Small intestine (tissue), 7 donors: ENCODE data around the gene PRDX2. TPM values are rescaled to one million over a fixed set of nuclear protein-coding genes. Genes with fewer than 3 reads are reported as not detected.

Experiments
- DNase-seq, 2 donors: peaks; one replicate each; pipeline versions ENCODE4 v3.0.0 to v3.0.0-alpha.2; 2013
- FAIRE-seq: peaks from 2 replicates; lab custom pipeline; 2012; peaks lifted over from hg19 to GRCh38; lab: Jason Lieb, UNC
- H3K27ac ChIP-seq, 3 donors: one replicate each; pipeline ENCODE4 v1.5.1; 2013; ENCODE audit warnings: low read length in 2 of 3, mild to moderate bottlenecking in 2 of 3, control low read depth in 1 of 3, inconsistent platforms in 1 of 3, low read depth in 1 of 3, moderate library complexity in 1 of 3
- H3K27me3 ChIP-seq, 3 donors: one replicate each; pipeline ENCODE4 v1.6.1; 2013; ENCODE audit warnings: low read length in 3 of 3, inconsistent platforms in 1 of 3; ENCODE audit not compliant: control insufficient read depth in 3 of 3, insufficient read depth in 3 of 3
- H3K36me3 ChIP-seq, 3 donors: one replicate each; pipeline ENCODE4 v1.6.1; 2013; ENCODE audit warnings: low read length in 3 of 3, inconsistent platforms in 1 of 3, low read depth in 1 of 3, mild to moderate bottlenecking in 1 of 3, moderate library complexity in 1 of 3; ENCODE audit not compliant: control insufficient read depth in 3 of 3, insufficient read depth in 2 of 3
- H3K4me1 ChIP-seq, 3 donors: one replicate each; pipeline ENCODE4 v1.6.1; 2013; ENCODE audit warnings: low read length in 2 of 3, inconsistent platforms in 1 of 3, low read depth in 1 of 3, mild to moderate bottlenecking in 1 of 3, moderate library complexity in 1 of 3; ENCODE audit not compliant: control insufficient read depth in 3 of 3, insufficient read depth in 2 of 3
- H3K4me3 ChIP-seq, 3 donors: one replicate each; pipeline ENCODE4 v1.5.1; 2013; ENCODE audit warnings: low read length in 3 of 3, control low read depth in 1 of 3, inconsistent platforms in 1 of 3, low read depth in 1 of 3, mild to moderate bottlenecking in 1 of 3, moderate library complexity in 1 of 3
- H3K9me3 ChIP-seq, 2 donors: one replicate each; pipeline ENCODE4 v1.6.1; 2013; ENCODE audit warnings: low read depth in 1 of 2, low read length in 1 of 2; ENCODE audit not compliant: control insufficient read depth in 2 of 2, insufficient read depth in 1 of 2
- WGBS, 3 donors: extraction: QIAGEN DNeasy Blood & Tissue Kit; methylation state at CpG; one replicate each; pipeline ENCODE4 v1.1.7; 2013; 5-methylcytosine and 5-hydroxymethylcytosine counted together
- polyA plus RNA-seq, 4 donors: library from polyadenylated mRNA; stranded (reverse) in 3 of 4; unstranded in 1 of 4; fragments of 200-250 nt in 3 of 4; fragments of 120-200 nt in 1 of 4; gene quantifications; one replicate each; pipeline versions ENCODE4 v1.2.1 to v1.2.3, GENCODE V29; 2013
- donor health status: healthy with polysubstance abuse.
- donor health status: control.
- donor health status: control.
- donor health status: Bipolar disorder and iron deficiency.
- donor health status: healthy.

The PRDX2 gene
- polyA plus RNA-seq, 4 donors = 285 to 523 (median 416) TPM

- H3K9me3 ChIP-seq = peaks cover 0 to 16% of the 10 kb centered on the region in 2 donors
- peaks cover 5 to 20% (median 11%) of the 10 kb centered on the region in 3 donors for H3K36me3 ChIP-seq
- DNase-seq = no peak
- WGBS, 3 donors = 27 to 51% (median 37%) methylated on average over 12 to 14 of the region's 14 CpGs
- no peak within 1 kb of the TSS for H3K4me3 ChIP-seq
- no peak for FAIRE-seq
- no peaks in the 10 kb centered on the region for H3K4me1 ChIP-seq
- H3K27ac ChIP-seq = no peak within 1 kb of the TSS
- H3K27me3 ChIP-seq = peaks cover 0 to 35% (median 3%) of the 10 kb centered on the region in 3 donors
Observed at GRCh38 chr19:12751635-12752034, 50.0 kb downstream of the PRDX2 start, which contains the start of gene BEST2. BEST2 (plus strand) TSS chr19:12751791; CDS start chr19:12752593, 802 bp downstream.

GRCh38 chr19:12750851-12751250 lies 50.7 kb downstream of the PRDX2 start:
- peaks cover 0 to 35% (median 3%) of the 10 kb centered on the region in 3 donors for H3K27me3 ChIP-seq
- peaks cover 5 to 28% (median 14%) of the 10 kb centered on the region in 3 donors for H3K36me3 ChIP-seq
- FAIRE-seq (no peak), DNase-seq (no peak)
- peaks cover 0 to 19% of the 10 kb centered on the region in 2 donors for H3K9me3 ChIP-seq
- H3K4me3 ChIP-seq = no peak overlapping the region
- H3K27ac ChIP-seq = no peak overlapping the region
- H3K4me1 ChIP-seq = no peaks in the 10 kb centered on the region
- 49 to 74% (median 58%) methylated on average over 9 of the region's 9 CpGs for WGBS, 3 donors

GRCh38 chr19:12749938-12750521 lies 51.6 kb downstream of the PRDX2 start:
- H3K4me1 ChIP-seq = no peaks in the 10 kb centered on the region
- peaks cover 0 to 19% of the 10 kb centered on the region in 2 donors for H3K9me3 ChIP-seq
- peaks cover 0 to 29% (median 3%) of the 10 kb centered on the region in 3 donors for H3K27me3 ChIP-seq
- H3K36me3 ChIP-seq = peaks cover 5 to 36% (median 20%) of the 10 kb centered on the region in 3 donors
- no peak overlapping the region for H3K4me3 ChIP-seq
- no peak for FAIRE-seq
- DNase-seq = peak in 1 of 2 donors; percentile 50
- no peak overlapping the region for H3K27ac ChIP-seq
- WGBS, 3 donors = 23 to 36% (median 28%) methylated on average over 18 to 24 of the region's 24 CpGs

GRCh38 chr19:12748489-12748888 lies 53.1 kb downstream of the PRDX2 start:
- H3K4me3 ChIP-seq = no peak overlapping the region
- WGBS, 3 donors = 71 to 83% (median 82%) methylated on average over 5 to 6 of the region's 6 CpGs
- FAIRE-seq = no peak

More at GRCh38 chr19:12748489-12748888, 53.1 kb downstream of the PRDX2 start:
- Histone ChIP-seq H3K27me3 (peaks cover 0 to 28% (median 3%) of the 10 kb centered on the region in 3 donors), H3K4me1 (no peaks in the 10 kb centered on the region), H3K27ac (no peak overlapping the region), H3K9me3 (peaks cover 0 to 19% of the 10 kb centered on the region in 2 donors), H3K36me3 (peaks cover 5 to 47% (median 24%) of the 10 kb centered on the region in 3 donors)
- no peak for DNase-seq

Other genes starting within 250 kb of the PRDX2 start
- 1 to 10 TPM in 2 of 4 donors, under 1 TPM in 1, not detected in 1; 0.45 to 3.0 (median 1.0) TPM for gene ZNF490, start 191.0 kb downstream of the PRDX2 start, polyA plus RNA-seq
- gene ZNF791, start 190.9 kb downstream of the PRDX2 start, polyA plus RNA-seq = 10 to 100 TPM in 1 of 4 donors, 1 to 10 TPM in 3; 4.7 to 17.7 (median 5.8) TPM
- gene MAN2B1, start 135.1 kb downstream of the PRDX2 start, polyA plus RNA-seq = 10 to 100 TPM; 42.7 to 64.8 (median 51.0) TPM
- 10 to 100 TPM; 10.9 to 23.8 (median 19.9) TPM for gene WDR83, start 135.0 kb downstream of the PRDX2 start, polyA plus RNA-seq
- gene DHPS, start 119.9 kb downstream of the PRDX2 start, polyA plus RNA-seq = 10 to 100 TPM; 61.5 to 96.9 (median 66.8) TPM
- gene GNG14, start 113.8 kb downstream of the PRDX2 start, polyA plus RNA-seq = not detected
- gene FBXW9, start 105.2 kb downstream of the PRDX2 start, polyA plus RNA-seq = 10 to 100 TPM in 1 of 4 donors, 1 to 10 TPM in 3; 4.5 to 11.8 (median 7.2) TPM
- gene TNPO2, start 77.9 kb downstream of the PRDX2 start, polyA plus RNA-seq = 10 to 100 TPM in 3 of 4 donors, 1 to 10 TPM in 1; 9.8 to 41.3 (median 19.7) TPM
- 100 to 1,000 TPM; 210 to 376 (median 282) TPM for gene TRIR, start 67.1 kb downstream of the PRDX2 start, polyA plus RNA-seq
- gene GET3, start 64.3 kb downstream of the PRDX2 start, polyA plus RNA-seq = 10 to 100 TPM; 62.1 to 85.4 (median 69.8) TPM
- 1 to 10 TPM in 1 of 4 donors, under 1 TPM in 2, not detected in 1; 0.10 to 3.4 (median 0.16) TPM for gene BEST2, start 50.0 kb downstream of the PRDX2 start, polyA plus RNA-seq
- gene HOOK2, start 26.2 kb downstream of the PRDX2 start, polyA plus RNA-seq = 100 to 1,000 TPM in 3 of 4 donors, 10 to 100 TPM in 1; 61.8 to 206 (median 167) TPM
- 100 to 1,000 TPM in 2 of 4 donors, 10 to 100 TPM in 2; 44.7 to 234 (median 135) TPM for gene JUNB, start 10.3 kb downstream of the PRDX2 start, polyA plus RNA-seq
- gene THSD8, start 269 bp upstream of the PRDX2 start, polyA plus RNA-seq = 1 to 10 TPM in 3 of 4 donors, not detected in 1; 2.9 to 4.0 (median 3.1) TPM
- 10 to 100 TPM in 2 of 4 donors, 1 to 10 TPM in 2; 3.1 to 22.3 (median 12.8) TPM for gene RNASEH2A, start 4.8 kb upstream of the PRDX2 start, polyA plus RNA-seq
- gene RTBDN, start 32.8 kb upstream of the PRDX2 start, polyA plus RNA-seq = 1 to 10 TPM in 1 of 4 donors, under 1 TPM in 2, not detected in 1; 0.64 to 1.7 (median 0.67) TPM
- gene MAST1, start 36.7 kb upstream of the PRDX2 start, polyA plus RNA-seq = 1 to 10 TPM in 2 of 4 donors, under 1 TPM in 2; 0.54 to 3.3 (median 0.95) TPM
- gene DNASE2, start 79.6 kb upstream of the PRDX2 start, polyA plus RNA-seq = 10 to 100 TPM in 2 of 4 donors, 1 to 10 TPM in 2; 6.5 to 43.1 (median 9.3) TPM
- under 1 TPM in 2 of 4 donors, not detected in 2; 0.09 to 0.13 TPM for gene KLF1, start 85.4 kb upstream of the PRDX2 start, polyA plus RNA-seq
- 10 to 100 TPM; 24.8 to 38.9 (median 28.3) TPM for gene GCDH, start 89.4 kb upstream of the PRDX2 start, polyA plus RNA-seq
- 1 to 10 TPM in 1 of 4 donors, under 1 TPM in 1, not detected in 2; 0.18 to 1.2 TPM for gene SYCE2, start 117.5 kb upstream of the PRDX2 start, polyA plus RNA-seq
- gene FARSA, start 131.9 kb upstream of the PRDX2 start, polyA plus RNA-seq = 10 to 100 TPM; 32.4 to 74.4 (median 48.9) TPM
- gene CALR, start 136.8 kb upstream of the PRDX2 start, polyA plus RNA-seq = 100 to 1,000 TPM; 117 to 803 (median 435) TPM
- 100 to 1,000 TPM in 1 of 4 donors, 10 to 100 TPM in 3; 93.0 to 114 (median 98.4) TPM for gene RAD23A, start 144.1 kb upstream of the PRDX2 start, polyA plus RNA-seq
- 10 to 100 TPM; 27.0 to 42.2 (median 36.1) TPM for gene GADD45GIP1, start 155.4 kb upstream of the PRDX2 start, polyA plus RNA-seq
- gene DAND5, start 167.8 kb upstream of the PRDX2 start, polyA plus RNA-seq = under 1 TPM in 2 of 4 donors, not detected in 2; 0.12 to 0.16 TPM
- 10 to 100 TPM in 2 of 4 donors, 1 to 10 TPM in 2; 2.9 to 31.4 (median 10.0) TPM for gene NFIX, start 193.7 kb upstream of the PRDX2 start, polyA plus RNA-seq